MCF 10A (cell line): Measurements from ENCODE around the gene CROCC2. TPM values are rescaled to one million over a fixed set of nuclear protein-coding genes. Genes with fewer than 3 reads are reported as not detected.

Experiments
- BruUV-seq: library from RNA; stranded (reverse); fragments of 400-500 nt; replicated peaks from 2 replicates; lab custom pipeline; 2021; lab: Mats Ljungman, UMichigan
- CTCF ChIA-PET: fragments of 300-600 bp; sonication (Branson Sonifier 250); formaldehyde crosslinking; extraction: SDS; loops from one replicate; lab custom pipeline; 2021; ENCODE audit warnings: antibody characterized with exemption, inconsistent platforms; lab: Yijun Ruan, JAX
- POLR2A ChIA-PET: fragments of 300-600, 350-650 bp; sonication (Branson Sonifier 250); formaldehyde crosslinking; extraction: SDS; loops from one replicate; lab custom pipeline; 2020; ENCODE audit warnings: antibody characterized with exemption, inconsistent platforms; lab: Yijun Ruan, JAX
- DNase-seq: peaks from one replicate; pipeline ENCODE4 v3.0.0-alpha.2; 2018; ENCODE audit not compliant: unreplicated experiment
- H3K27ac Mint-ChIP-seq: one replicate; pipeline ENCODE4 v1.8.0; 2022; ENCODE audit warnings: mild to moderate bottlenecking, low read depth, mixed read lengths; ENCODE audit not compliant: unreplicated experiment
- H3K27me3 Mint-ChIP-seq: one replicate; pipeline ENCODE4 v1.8.0; 2022; ENCODE audit warnings: mixed read lengths; ENCODE audit not compliant: insufficient read depth, unreplicated experiment
- H3K36me3 Mint-ChIP-seq: one replicate; pipeline ENCODE4 v1.8.0; 2022; ENCODE audit warnings: mild to moderate bottlenecking, moderate library complexity, mixed read lengths; ENCODE audit not compliant: insufficient read depth, unreplicated experiment
- H3K4me1 Mint-ChIP-seq: one replicate; pipeline ENCODE4 v1.8.0; 2022; ENCODE audit warnings: mixed read lengths; ENCODE audit not compliant: insufficient read depth, unreplicated experiment
- H3K4me3 Mint-ChIP-seq: one replicate; pipeline ENCODE4 v1.8.0; 2022; ENCODE audit warnings: mild to moderate bottlenecking, moderate library complexity, mixed read lengths; ENCODE audit not compliant: unreplicated experiment
- H3K9me3 Mint-ChIP-seq: one replicate; pipeline ENCODE4 v1.8.0; 2022; ENCODE audit warnings: mixed read lengths; ENCODE audit not compliant: unreplicated experiment
- CTCF ChIP-seq: fragments of 200-600 bp; IDR thresholded peaks from one replicate; pipeline ENCODE4 v1.8.0; 2022; ENCODE audit warnings: antibody characterized with exemption, mild to moderate bottlenecking; ENCODE audit not compliant: unreplicated experiment
- intact Hi-C: fragments of 100-400 bp; cut with micrococcal nuclease; formaldehyde crosslinking; loops from 2 replicates; pipeline ENCODE4 v1.14.1; 2022
- total RNA-seq: library from RNA; stranded (reverse); gene quantifications from 2 replicates; pipeline ENCODE4 v1.2.3, GENCODE V29; 2022

Gene CROCC2
- total RNA-seq, 1 experiment from 2014 or later: not detected

DNA sequence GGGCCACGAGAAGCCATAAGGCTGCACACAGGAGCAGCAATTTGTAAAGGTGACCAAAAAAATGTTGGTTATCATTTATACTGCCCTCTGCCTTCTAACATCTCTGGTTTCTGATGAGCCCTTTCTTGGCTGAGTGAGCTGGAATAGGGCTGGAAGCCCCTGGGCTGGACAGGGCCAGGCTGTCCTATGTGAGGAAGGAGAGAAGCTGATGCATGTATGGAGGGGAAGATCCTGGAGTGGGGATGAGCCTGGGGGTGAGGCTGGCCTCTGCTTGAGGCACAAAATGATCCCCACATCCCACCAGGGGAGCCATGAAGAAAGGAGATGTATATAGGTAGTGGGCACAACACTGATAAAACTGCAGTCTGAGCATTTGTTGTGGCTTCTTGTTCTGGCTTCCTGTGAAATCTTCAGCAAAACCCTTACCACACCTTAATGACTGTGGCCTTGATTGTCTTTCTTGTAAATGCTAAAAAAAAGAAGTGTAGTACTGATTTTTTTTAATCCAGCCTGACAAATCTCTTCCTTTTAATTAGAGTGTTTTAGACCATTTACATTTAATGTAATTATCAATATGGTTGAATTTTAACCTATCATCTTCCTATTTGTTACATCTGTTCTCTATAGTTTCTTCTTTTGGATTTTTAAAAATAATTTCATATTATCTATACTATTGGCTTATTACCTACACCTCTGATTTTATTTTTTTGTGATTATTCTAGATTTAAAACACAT, 97.9 kb downstream of the CROCC2 start:
- no peaks in the 10 kb centered on the region for H3K27me3 Mint-ChIP-seq
- no peak overlapping the region for H3K27ac Mint-ChIP-seq
- H3K4me1 Mint-ChIP-seq: peaks cover 18% of the 10 kb centered on the region
- TF ChIP-seq CTCF: no peak
- peaks cover 21% of the 10 kb centered on the region for H3K36me3 Mint-ChIP-seq
- BruUV-seq: no TSS peak
- H3K9me3 Mint-ChIP-seq: peaks cover 19% of the 10 kb centered on the region
- intact Hi-C loops: no loop called here
- POLR2A ChIA-PET: interaction anchor here (0.6 kb wide), 1 partner anchor 443 kb away, joined by 4 read pairs; no protein-coding TSS in a partner anchor
- no peak for DNase-seq
- CTCF ChIA-PET: no interaction called here
- no peak overlapping the region for H3K4me3 Mint-ChIP-seq

DNA sequence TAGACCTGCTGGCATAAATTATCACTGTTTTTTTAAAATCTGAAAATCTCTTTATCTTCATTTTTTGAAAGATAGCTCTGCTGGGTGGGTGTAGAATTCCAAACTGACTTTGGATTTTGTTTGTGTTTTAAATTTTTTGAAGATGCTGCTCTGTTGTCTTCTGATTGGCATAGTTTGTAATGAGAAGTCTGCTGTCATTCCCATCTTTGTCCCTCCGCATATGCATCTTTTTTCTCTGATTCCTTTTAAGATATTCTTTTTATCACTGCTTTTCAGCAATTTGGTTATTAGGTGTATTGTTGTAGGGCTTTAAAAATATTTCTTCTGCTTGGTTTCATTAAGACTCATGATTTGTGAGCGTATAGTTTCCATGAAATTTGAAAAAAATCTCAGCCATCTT, 99.4 kb downstream of the CROCC2 start:
- no peak overlapping the region for H3K4me3 Mint-ChIP-seq
- no TSS peak for BruUV-seq
- peaks cover 16% of the 10 kb centered on the region for H3K4me1 Mint-ChIP-seq
- peaks cover 19% of the 10 kb centered on the region for H3K9me3 Mint-ChIP-seq
- H3K27ac Mint-ChIP-seq: no peak overlapping the region
- peaks cover 21% of the 10 kb centered on the region for H3K36me3 Mint-ChIP-seq
- DNase-seq: no peak
- no peaks in the 10 kb centered on the region for H3K27me3 Mint-ChIP-seq
- no peak for TF ChIP-seq CTCF
- POLR2A ChIA-PET: no interaction called here
- CTCF ChIA-PET: no interaction called here
- intact Hi-C loops: no loop called here

- POLR2A ChIA-PET: no interaction called here
Measured at GRCh38 chr2:241006412-241006811, 100.3 kb downstream of the CROCC2 start.

GRCh38 chr2:241007111-241007510, 101.0 kb downstream of the CROCC2 start:
- POLR2A ChIA-PET: interaction anchor here (1.5 kb wide), 1 partner anchor 34 kb away, joined by 3 read pairs; no protein-coding TSS in a partner anchor
- DNase-seq: no peak
- H3K27me3 Mint-ChIP-seq: no peaks in the 10 kb centered on the region
- BruUV-seq: no TSS peak
- peaks cover 19% of the 10 kb centered on the region for H3K9me3 Mint-ChIP-seq
- TF ChIP-seq CTCF: no peak
- no peak overlapping the region for H3K4me3 Mint-ChIP-seq
- H3K36me3 Mint-ChIP-seq: peaks cover 16% of the 10 kb centered on the region
- peaks cover 12% of the 10 kb centered on the region for H3K4me1 Mint-ChIP-seq
- no peak overlapping the region for H3K27ac Mint-ChIP-seq
- CTCF ChIA-PET: no interaction called here
- intact Hi-C loops: no loop called here

More at GRCh38 chr2:241006412-241006811, 100.3 kb downstream of the CROCC2 start:
- H3K9me3 Mint-ChIP-seq: peaks cover 19% of the 10 kb centered on the region
- DNase-seq: no peak
- H3K4me1 Mint-ChIP-seq: peaks cover 12% of the 10 kb centered on the region
- no peak overlapping the region for H3K27ac Mint-ChIP-seq
- H3K4me3 Mint-ChIP-seq: no peak overlapping the region
- no peaks in the 10 kb centered on the region for H3K27me3 Mint-ChIP-seq
- intact Hi-C loops: no loop called here
- TF ChIP-seq CTCF: no peak
- peaks cover 16% of the 10 kb centered on the region for H3K36me3 Mint-ChIP-seq
- no TSS peak for BruUV-seq
- CTCF ChIA-PET: no interaction called here
